VCaP (cell line): ENCODE measurements around the gene UBTF.

Experiments used
- H3K27ac ChIP-seq: fragments of 450-650 bp; 2 replicates; pipeline ENCODE4 v1.5.1; 2017
- CTCF ChIP-seq: fragments of 450-650 bp; conservative IDR thresholded peaks from 2 replicates; pipeline ENCODE4 v1.5.1; 2017; ENCODE audit warnings: mild to moderate bottlenecking, moderate library complexity

UBTF gene

GRCh38 chr17:44222112-44222869, 2.8 kb upstream of the UBTF start:
- peak overlapping the region; percentile 100 for H3K27ac ChIP-seq
- TF ChIP-seq CTCF: peak; percentile 42

GRCh38 chr17:44221862-44222111, 2.3 kb upstream of the UBTF start:
- H3K27ac ChIP-seq: peak overlapping the region; percentile 100
- no peak for TF ChIP-seq CTCF

- H3K27ac ChIP-seq: peak overlapping the region; percentile 100
- TF ChIP-seq CTCF: no peak
Measured at GRCh38 chr17:44221084-44221861, 1.8 kb upstream of the UBTF start.

GRCh38 chr17:44220213-44221083, 973 bp upstream of the UBTF start:
- H3K27ac ChIP-seq: peak overlapping the region; percentile 100
- no peak for TF ChIP-seq CTCF

- H3K27ac ChIP-seq: peak overlapping the region; percentile 100
- TF ChIP-seq CTCF: peak; percentile 21; the same call in 1 of the 2 replicates
Measured at GRCh38 chr17:44219108-44219615, 313 bp downstream of the UBTF start.

- H3K27ac ChIP-seq: peak overlapping the region; percentile 100
- TF ChIP-seq CTCF: peak; percentile 90
Measured at GRCh38 chr17:44218344-44219107, 949 bp downstream of the UBTF start.
